ENCODE data around the gene UNK.
A peak's percentile ranks its signal among the peaks of the same experiment; 100 is the strongest.

DNA sequence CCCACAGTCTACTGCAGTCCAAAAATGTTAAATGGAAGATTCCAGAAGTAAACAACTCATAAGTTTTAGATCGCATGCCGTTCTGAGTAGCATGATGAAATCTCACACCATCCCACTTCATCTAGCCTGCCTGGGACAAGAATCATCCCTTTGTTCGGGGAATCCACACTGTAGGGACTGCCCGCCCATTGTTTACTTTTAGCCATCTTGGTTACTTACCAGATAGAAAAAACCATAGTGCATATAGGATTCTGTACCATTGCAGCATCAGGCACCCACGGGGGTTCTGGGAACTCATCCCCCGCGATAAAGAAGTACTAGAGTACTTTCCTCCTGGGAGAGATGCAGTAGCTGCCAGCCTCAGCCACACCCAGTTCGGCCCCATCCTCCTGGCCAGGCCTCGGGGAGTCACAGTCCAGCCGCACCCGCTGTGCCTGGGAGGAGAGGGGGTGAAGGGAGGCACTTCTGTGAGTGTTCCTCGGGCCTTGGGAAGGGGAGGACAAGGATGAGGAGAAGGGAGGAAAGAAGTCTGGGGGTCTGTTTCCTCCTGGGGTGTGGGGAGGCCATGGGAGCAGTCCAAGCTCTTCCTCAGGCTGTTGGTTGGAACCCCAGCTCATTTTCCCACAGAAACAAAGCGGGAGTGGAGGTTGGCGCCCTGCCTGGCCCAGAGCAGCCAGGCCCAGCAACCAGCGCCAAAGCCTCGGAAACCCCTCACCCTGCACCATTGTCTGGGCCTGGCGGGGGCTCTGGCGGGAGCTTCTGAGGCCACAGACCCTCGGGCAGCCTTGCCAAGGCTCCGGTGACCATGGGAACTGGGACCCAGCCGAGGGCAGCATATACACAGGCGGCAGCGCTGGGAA is 84.9 kb downstream of the UNK start:
- TF ChIP-seq, protein P1, sequence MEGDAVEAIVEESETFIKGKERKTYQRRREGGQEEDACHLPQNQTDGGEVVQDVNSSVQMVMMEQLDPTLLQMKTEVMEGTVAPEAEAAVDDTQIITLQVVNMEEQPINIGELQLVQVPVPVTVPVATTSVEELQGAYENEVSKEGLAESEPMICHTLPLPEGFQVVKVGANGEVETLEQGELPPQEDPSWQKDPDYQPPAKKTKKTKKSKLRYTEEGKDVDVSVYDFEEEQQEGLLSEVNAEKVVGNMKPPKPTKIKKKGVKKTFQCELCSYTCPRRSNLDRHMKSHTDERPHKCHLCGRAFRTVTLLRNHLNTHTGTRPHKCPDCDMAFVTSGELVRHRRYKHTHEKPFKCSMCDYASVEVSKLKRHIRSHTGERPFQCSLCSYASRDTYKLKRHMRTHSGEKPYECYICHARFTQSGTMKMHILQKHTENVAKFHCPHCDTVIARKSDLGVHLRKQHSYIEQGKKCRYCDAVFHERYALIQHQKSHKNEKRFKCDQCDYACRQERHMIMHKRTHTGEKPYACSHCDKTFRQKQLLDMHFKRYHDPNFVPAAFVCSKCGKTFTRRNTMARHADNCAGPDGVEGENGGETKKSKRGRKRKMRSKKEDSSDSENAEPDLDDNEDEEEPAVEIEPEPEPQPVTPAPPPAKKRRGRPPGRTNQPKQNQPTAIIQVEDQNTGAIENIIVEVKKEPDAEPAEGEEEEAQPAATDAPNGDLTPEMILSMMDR (CRISPR knock-in tag; IDR thresholded peaks at IDR 0.05), result no peak
- no peak; the same call in 1 of the 2 replicates for TF ChIP-seq CHD4 (IDR thresholded peaks at IDR 0.05; ENCODE audit: borderline replicate concordance, low read length)
- TF ChIP-seq SP1 (IDR thresholded peaks at IDR 0.05), result no peak
- peak; percentile 50; the same call in 1 of the 2 replicates for TF ChIP-seq SP1 (CRISPR knock-in tag; IDR thresholded peaks at IDR 0.05)

Measured in HepG2 (cell line).